NCI-H2029 (cell line): ENCODE measurements around the gene CLDN5.
"Not testable (repeated sequence)": the region's sequence is repeated elsewhere in the genome, so short reads cannot be mapped to it uniquely, and the experiment has no call there.

Experiments used
- DNase-seq: peaks from one replicate; lab custom pipeline; 2025; lab: John Stamatoyannopoulos, UW

Gene CLDN5

GRCh38 chr22:19548427-19548826 is 24.2 kb upstream of the CLDN5 start:
- DNase-seq = not testable (repeated sequence)

- DNase-seq = no peak
Measured at GRCh38 chr22:19547620-19548019, 23.4 kb upstream of the CLDN5 start.

- no peak for DNase-seq
Measured at GRCh38 chr22:19546680-19547079, 22.5 kb upstream of the CLDN5 start.

DNA sequence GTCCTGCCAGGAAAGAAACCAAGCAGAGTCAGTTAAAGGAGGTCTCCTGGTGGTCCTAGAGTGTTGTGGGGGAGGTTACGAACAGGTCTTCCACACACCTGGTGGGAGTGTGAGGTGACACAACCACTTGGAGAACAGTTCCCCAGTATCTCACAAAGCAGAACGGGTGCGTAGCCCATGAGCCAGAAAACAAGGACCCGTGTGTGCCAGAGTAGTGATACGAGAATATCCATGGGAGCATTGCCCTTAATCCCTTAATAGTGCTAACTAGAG is 21.7 kb upstream of the CLDN5 start:
- DNase-seq = no peak

GRCh38 chr22:19543970-19544708 is 19.9 kb upstream of the CLDN5 start:
- DNase-seq = no peak

DNA sequence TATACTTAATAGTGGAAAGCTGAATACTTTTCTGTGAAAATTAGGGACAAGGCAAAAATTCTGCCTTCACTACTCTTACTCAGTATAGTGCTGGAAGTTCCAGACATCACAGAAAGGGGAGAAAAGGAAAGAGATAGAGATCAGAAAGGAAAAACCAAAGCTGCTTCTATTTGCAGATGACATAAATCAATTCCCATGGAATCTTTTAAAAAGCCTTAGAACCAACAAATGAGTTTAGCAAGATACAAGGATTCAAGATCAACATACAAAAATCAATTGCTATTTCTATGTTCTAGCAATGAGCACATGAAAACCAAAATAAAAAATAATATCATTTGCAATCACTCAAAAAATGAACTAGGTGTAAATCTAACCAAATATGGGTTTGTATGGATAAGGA is 16.2 kb upstream of the CLDN5 start:
- DNase-seq = no peak

DNA sequence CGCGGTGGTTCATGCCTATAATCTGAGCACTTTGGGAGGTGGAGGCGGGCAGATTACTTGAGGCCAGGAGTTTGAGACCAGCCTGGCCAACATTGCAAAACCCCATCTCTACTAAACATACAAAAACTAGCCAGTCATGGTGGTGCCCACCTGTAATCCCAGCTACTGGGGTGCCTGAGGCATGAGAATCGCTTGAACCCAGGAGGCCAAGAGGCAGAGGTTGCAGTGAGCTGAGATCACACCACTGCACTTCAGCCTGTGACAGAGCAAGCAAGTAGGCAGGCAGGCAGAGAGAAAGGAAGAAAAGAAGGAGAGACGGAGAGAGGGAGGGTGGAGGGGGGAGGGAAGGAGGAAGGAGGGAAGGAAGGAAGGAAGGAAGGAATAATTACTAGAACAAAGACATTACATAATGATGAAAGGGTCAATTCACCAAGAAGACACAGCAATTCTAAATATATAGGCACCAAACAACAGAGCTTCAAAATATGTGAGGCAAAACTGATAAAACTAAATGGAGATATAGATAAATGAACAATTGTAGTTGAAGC is 13.8 kb upstream of the CLDN5 start:
- DNase-seq = no peak

DNA sequence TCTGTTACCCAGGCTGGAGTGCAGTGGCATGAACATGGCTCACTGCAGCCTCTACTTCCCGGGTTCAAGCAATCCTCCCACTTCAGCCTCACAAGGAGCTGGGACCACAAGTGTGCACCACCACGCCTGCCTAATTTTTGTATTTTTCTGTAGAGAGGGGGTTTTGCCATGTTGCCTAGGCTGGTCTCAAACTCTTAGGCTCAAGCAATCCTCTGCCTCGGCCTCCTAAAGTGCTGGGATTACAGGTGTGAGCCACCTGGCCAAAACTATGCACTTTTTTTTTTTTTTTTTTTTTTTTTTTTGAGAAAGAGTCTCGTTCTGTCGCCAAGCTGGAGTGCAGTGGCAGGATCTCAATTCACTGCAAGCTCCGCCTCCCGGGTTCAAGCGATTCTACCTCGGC is 12.4 kb upstream of the CLDN5 start:
- no peak for DNase-seq

DNA sequence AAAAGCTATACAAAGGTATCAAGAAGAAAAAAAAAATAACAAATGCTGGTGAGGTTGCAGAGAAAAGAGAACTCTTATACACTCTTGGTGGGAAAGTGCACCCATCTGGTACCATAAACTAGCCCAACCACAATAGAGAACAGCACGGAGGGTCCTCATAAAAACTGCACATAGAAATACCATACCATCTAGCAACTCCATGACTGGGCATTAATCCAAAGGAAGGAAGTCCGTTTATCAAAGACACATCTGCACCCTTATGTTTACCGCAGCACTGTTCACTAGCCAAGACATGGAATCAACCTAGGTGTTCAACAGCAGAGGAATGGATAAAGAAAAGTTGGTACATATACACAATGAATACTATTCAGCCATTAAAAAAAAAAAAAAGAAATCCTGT is 10.8 kb upstream of the CLDN5 start:
- DNase-seq = no peak

DNA sequence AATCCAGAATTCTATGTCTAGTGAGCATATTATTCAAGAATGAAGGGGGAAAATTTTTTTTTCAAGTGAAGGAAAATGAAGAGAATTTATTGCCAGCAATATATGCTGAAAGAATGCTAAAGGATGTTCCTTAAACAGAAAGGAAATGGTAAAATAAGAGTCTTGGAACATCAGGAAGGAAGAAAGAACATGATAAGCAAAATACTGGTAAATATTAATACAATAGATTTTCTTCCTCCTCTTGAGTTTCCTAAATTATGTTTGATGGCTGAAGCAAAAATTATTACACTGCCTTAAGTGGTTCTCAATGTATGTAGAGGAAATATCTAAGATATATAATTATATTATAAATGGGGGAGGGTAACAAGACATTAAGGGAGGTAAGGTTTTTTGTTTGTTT is 9.6 kb upstream of the CLDN5 start:
- no peak for DNase-seq

DNA sequence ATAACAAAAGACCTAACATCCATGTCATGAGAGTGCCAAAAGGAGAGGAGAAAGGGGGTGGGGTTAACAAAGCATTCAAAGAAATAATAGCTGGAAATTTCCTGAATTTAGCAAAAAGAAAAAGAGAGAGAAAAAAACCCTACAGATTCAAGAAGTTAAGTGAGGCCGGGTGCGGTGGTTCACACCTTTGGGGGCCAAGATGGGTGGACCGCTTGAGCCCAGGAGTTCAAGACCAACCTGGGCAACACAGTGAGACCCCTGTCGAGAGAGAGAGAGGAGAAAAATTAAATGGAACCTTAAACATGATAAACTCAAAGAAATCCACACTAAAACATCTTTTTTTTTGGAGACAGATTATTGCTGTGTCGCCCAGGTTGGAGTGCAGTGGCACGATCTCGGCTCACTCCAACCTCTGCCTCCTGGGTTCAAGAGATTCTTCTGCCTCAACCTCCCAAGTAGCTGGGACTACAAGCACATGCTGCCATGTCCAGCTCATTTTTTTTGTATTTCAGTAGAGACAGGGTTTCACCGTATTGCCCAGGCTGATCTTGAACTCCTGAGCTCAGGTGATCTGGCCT is 8.9 kb upstream of the CLDN5 start:
- DNase-seq = no peak

GRCh38 chr22:19531327-19531726 is 7.1 kb upstream of the CLDN5 start:
- DNase-seq = not testable (repeated sequence)

GRCh38 chr22:19530751-19531150 is 6.5 kb upstream of the CLDN5 start:
- no peak for DNase-seq

- DNase-seq = no peak
Measured at GRCh38 chr22:19529811-19530210, 5.6 kb upstream of the CLDN5 start.

- no peak for DNase-seq
Measured at GRCh38 chr22:19527861-19528417, 3.7 kb upstream of the CLDN5 start.

GRCh38 chr22:19527321-19527721 is 3.1 kb upstream of the CLDN5 start:
- no peak for DNase-seq

GRCh38 chr22:19526702-19527111 is 2.5 kb upstream of the CLDN5 start:
- DNase-seq = no peak

GRCh38 chr22:19526076-19526701 is 2.0 kb upstream of the CLDN5 start:
- DNase-seq = no peak

DNA sequence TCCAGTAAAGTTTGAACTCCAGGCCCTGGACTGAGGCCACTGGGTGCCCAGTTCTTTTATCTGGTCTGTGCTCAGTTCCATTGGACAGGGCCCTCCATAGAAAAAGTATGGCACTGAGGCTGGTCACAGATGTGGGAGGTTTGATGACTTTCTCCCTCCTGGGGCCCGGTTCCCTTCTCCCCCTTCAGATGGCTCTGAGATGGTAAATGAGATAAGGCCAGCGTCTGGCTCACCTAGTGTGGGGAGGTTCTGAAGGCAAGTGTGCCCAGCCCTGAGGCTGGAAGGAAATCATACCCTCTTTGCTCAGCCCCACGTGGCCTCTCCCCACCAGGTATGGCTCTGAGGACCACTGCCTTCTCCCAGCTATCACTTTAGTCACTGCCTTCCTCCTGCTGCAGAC is 1.5 kb upstream of the CLDN5 start:
- DNase-seq = no peak

- no peak for DNase-seq
Measured at GRCh38 chr22:19525116-19525660, 978 bp upstream of the CLDN5 start.

GRCh38 chr22:19523240-19524169 is 705 bp downstream of the CLDN5 start:
- peak; percentile 25 for DNase-seq

DNA sequence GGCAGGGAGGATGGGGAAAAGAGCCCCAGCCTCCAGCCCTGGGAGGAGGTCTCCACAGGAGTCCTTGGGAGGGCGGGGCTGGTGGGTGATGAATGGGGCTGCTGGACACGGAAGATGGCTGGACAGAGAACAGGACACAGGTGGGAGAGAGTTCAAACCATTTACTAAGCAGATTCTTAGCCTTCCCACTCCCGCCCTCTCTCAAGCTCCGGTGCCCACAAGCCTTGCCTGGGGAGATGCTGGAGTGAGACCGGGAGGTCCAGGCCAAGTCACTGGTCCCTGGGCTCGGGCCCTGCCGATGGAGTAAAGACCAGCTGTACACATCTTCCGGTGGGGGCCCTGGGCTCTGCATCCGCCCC is 1.4 kb downstream of the CLDN5 start:
- no peak for DNase-seq
